Aorta (tissue), 5 donors: ENCODE measurements around the gene TAF1B. TPM values are rescaled to one million over a fixed set of nuclear protein-coding genes. Genes with fewer than 3 reads are reported as not detected.
A peak's percentile ranks its signal among the peaks of the same experiment; 100 is the strongest.

Experiments used
- ATAC-seq: fragments of 200-7000 bp; cut with Tn5 transposase; one replicate; pipeline ENCODE4 v1.9.1; 2022; ENCODE audit warnings: moderate library complexity; ENCODE audit not compliant: low FRiP score
- DNase-seq, 2 donors: peaks; one replicate each; pipeline ENCODE4 v3.0.0-alpha.2; 2020
- H3K27ac ChIP-seq, 2 donors: one replicate each; pipeline ENCODE4 v1.5.1; 2013; ENCODE audit warnings: low read length in 2 of 2, mild to moderate bottlenecking in 2 of 2, moderate library complexity in 2 of 2, control low read depth in 1 of 2, inconsistent platforms in 1 of 2, low read depth in 1 of 2
- H3K27me3 ChIP-seq, 2 donors: one replicate each; pipeline ENCODE4 v1.6.1; 2013; ENCODE audit warnings: control low read depth in 1 of 2, low read length in 1 of 2, mild to moderate bottlenecking in 1 of 2, moderate library complexity in 1 of 2; ENCODE audit not compliant: insufficient read depth in 2 of 2, control insufficient read depth in 1 of 2
- H3K36me3 ChIP-seq, 2 donors: one replicate each; pipeline ENCODE4 v1.6.1; 2013; ENCODE audit warnings: control low read depth in 1 of 2, low read length in 1 of 2, mild to moderate bottlenecking in 1 of 2; ENCODE audit not compliant: insufficient read depth in 2 of 2, control insufficient read depth in 1 of 2
- H3K4me1 ChIP-seq, 2 donors: one replicate each; pipeline ENCODE4 v1.6.1; 2013; ENCODE audit warnings: low read length in 2 of 2, control low read depth in 1 of 2, mild to moderate bottlenecking in 1 of 2, moderate library complexity in 1 of 2; ENCODE audit not compliant: insufficient read depth in 2 of 2, control insufficient read depth in 1 of 2
- H3K4me3 ChIP-seq, 2 donors: one replicate each; pipeline ENCODE4 v1.5.1; 2013; ENCODE audit warnings: low read length in 2 of 2, control low read depth in 1 of 2, mild to moderate bottlenecking in 1 of 2
- H3K9me3 ChIP-seq: one replicate; pipeline ENCODE4 v1.6.1; 2013; ENCODE audit warnings: mild to moderate bottlenecking, low read length; ENCODE audit not compliant: control insufficient read depth
- WGBS, 2 donors: extraction: QIAGEN DNeasy Blood & Tissue Kit; methylation state at CpG; one replicate each; pipeline ENCODE4 v1.1.7; 2013; 5-methylcytosine and 5-hydroxymethylcytosine counted together
- intact Hi-C, 2 donors: fragments of 100-400 bp; cut with DNase I; formaldehyde crosslinking; loops; one replicate each; pipeline versions ENCODE4 v1.14.2 to v1.15.0; 2022
- polyA plus RNA-seq, 2 donors: library from polyadenylated mRNA; stranded (reverse); fragments of 200-250 nt; gene quantifications; one replicate each; pipeline ENCODE4 v1.2.3, GENCODE V29; 2013
- total RNA-seq, 2 donors: library from RNA; stranded (reverse); fragmentation: NEBNext Ultra II Directional; extraction: Animal tissue kit (Norgen Biotek cat#: 25700); gene quantifications; one replicate each; pipeline ENCODE4 v1.2.1, GENCODE V29; 2021
- donor health status: healthy with polysubstance abuse.
- donor health status: Bipolar disorder and iron deficiency.
- donor health status: DM: no; HTN: no; CAD: no.
- donor health status: DM: no; HTN: no; CAD: no.
- donor health status: DM: yes; HTN: yes; CAD: no.

TAF1B gene
- total and polyA plus RNA-seq, 4 donors: 2.8 to 21.9 (median 12.8) TPM

DNA sequence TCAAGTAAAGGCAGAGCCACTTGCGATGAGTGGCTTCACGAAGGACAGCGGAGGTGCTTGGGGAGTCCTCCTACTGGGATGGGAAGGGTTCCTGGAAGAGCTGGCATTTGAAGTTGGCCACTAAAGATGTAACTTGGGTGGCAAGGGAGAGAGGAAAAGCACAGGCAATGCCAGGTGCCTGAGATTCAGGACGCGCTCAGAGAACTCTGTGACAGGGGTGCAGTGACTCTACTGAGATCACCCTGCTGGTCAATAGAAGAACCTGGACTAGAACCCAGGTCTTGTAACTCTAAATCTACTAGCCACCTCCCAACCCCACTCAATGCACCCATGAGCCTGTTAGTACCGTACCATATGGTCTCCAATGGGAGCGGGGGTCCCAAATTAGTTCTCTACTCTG, 102.8 kb downstream of the TAF1B start:
- H3K36me3 ChIP-seq: no peaks in the 10 kb centered on the region
- 77 to 80% methylated on average over 7 of the region's 7 CpGs for WGBS, 2 donors
- H3K27me3 ChIP-seq: no peaks in the 10 kb centered on the region
- no peak overlapping the region for H3K4me3 ChIP-seq
- no peaks in the 10 kb centered on the region for H3K4me1 ChIP-seq
- intact Hi-C loops: no loop called here
- H3K27ac ChIP-seq: no peak overlapping the region
- no peaks in the 10 kb centered on the region for H3K9me3 ChIP-seq
- no peak for ATAC-seq
- DNase-seq: no peak

DNA sequence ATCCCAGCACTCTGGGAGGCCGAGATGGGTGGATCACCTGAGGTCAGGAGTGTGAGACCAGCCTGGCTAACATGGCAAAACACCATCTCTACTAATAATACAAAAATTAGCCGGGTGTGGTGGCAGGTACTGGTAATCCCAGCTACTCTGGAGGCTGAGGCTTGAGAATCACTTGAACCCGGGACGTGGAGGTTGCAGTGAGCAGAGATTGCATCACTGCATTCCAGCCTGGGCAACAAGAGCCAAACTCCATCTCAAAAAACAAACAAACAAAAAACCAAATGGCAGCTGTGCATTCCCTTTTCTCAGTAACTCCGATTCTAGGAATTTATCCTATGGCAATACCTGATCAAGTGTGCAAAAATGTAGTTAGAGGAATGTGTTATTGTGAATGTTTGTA, 103.5 kb downstream of the TAF1B start:
- H3K4me1 ChIP-seq: no peaks in the 10 kb centered on the region
- H3K27me3 ChIP-seq: no peaks in the 10 kb centered on the region
- no peaks in the 10 kb centered on the region for H3K36me3 ChIP-seq
- no peak overlapping the region for H3K4me3 ChIP-seq
- no peak overlapping the region for H3K27ac ChIP-seq
- 77 to 80% methylated on average over 5 of the region's 5 CpGs for WGBS, 2 donors
- intact Hi-C loops: no loop called here
- H3K9me3 ChIP-seq: no peaks in the 10 kb centered on the region
- DNase-seq: no peak
- ATAC-seq: no peak

DNA sequence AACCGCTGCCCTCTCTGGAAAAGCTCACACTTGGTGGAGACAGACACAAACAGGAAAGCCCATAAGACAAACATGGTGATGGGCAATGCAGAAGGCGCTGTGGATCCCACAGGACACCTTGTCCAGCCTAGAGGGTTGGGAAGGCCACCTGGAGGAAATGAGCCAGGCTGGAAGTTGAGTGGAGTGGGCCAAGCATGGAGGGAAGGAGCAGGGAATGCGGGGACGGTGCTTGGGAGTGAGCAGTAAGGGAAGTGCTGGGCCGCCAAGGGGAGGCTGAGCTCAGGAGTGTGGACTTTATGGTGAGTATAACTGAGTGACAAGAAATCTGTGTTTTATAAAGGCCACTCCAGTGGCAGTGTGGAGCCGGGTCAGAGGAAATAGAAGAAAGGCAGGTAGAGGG, 105.4 kb downstream of the TAF1B start:
- ATAC-seq (no peak), DNase-seq (no peak)
- intact Hi-C loops: no loop called here
- WGBS, 2 donors: 80 to 99% methylated on average over 5 to 6 of the region's 6 CpGs
- Histone ChIP-seq H3K4me3 (no peak overlapping the region), H3K9me3 (no peaks in the 10 kb centered on the region), H3K27me3 (no peaks in the 10 kb centered on the region), H3K36me3 (no peaks in the 10 kb centered on the region), H3K27ac (no peak overlapping the region), H3K4me1 (no peaks in the 10 kb centered on the region)

DNA sequence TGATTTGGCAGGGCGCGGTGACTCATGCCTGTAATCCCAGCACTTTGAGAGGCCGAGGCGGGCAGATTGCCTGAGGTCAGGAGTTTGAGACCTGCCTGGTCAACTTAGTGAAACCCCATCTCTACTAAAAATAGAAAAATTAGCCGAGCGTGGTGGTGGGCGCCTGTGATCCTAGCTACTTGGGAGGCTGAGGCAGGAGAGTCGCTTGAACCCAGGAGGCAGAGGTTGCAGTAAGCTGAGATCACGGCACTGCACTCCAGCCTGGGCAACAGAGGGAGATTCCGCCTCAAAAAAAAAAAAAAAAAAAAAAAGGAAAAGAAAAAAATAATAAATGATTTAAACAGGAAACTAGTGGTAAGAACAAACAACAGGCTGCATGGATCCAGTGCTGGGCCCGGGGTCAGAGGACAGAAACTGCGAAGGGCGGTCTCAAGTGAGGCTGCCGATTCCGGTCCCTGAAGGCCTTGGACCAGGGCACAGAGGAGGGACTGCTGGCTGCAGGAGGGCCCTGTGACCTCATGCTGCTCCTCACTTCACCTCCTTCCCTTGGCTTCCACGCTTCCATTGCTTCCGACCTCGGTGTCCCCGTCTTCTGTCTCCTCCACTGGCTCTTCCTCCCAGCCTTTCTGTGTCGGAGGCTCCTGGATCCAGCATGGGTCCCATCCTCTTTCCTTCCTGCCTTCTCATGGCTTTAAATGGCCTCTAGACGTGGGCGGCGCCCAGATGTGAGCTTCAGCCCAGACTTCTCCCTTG, 106.1 kb downstream of the TAF1B start:
- ATAC-seq (no peak), DNase-seq (no peak)
- H3K27me3 ChIP-seq: no peaks in the 10 kb centered on the region
- intact Hi-C loops: no loop called here
- no peaks in the 10 kb centered on the region for H3K9me3 ChIP-seq
- no peaks in the 10 kb centered on the region for H3K36me3 ChIP-seq
- 96 to 97% methylated on average over 22 to 23 of the region's 23 CpGs for WGBS, 2 donors
- H3K4me3 ChIP-seq: no peak overlapping the region
- H3K4me1 ChIP-seq: no peaks in the 10 kb centered on the region
- H3K27ac ChIP-seq: no peak overlapping the region

DNA sequence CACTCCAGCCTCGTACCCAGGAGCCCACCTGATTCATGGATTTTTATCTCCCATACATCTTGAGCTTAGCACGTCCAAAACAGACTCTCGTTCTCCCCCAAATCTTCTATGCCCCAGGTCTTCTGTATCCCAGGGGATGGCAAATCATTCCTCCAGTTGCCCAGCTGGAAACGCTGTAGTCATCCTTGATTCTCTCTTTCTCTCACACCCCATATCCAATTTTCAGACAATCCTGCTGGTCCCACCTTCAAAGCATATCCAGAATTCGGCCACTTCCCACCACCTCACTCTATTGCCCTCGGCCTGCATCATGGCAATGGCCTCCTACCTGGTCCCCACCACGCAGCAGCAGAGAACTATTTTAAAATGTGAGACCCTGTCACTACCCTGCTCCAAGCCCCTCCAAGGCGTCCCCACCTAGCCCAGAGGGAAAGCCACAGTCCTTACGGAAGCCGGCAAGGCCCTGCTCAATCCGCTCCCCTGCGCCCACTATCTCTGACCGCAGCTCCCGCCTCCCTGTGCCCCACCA, 106.8 kb downstream of the TAF1B start:
- no peaks in the 10 kb centered on the region for H3K36me3 ChIP-seq
- no peaks in the 10 kb centered on the region for H3K27me3 ChIP-seq
- no peak overlapping the region for H3K27ac ChIP-seq
- intact Hi-C loops: loop anchor here in 1 of 2 donors (5.0 kb wide), 1 partner anchor 108 kb away; the partner anchor contains the start of gene TAF1B
- ATAC-seq (no peak), DNase-seq (peak in 1 of 2 donors; percentile 52)
- H3K9me3 ChIP-seq: no peaks in the 10 kb centered on the region
- no peaks in the 10 kb centered on the region for H3K4me1 ChIP-seq
- no peak overlapping the region for H3K4me3 ChIP-seq
- 96% methylated on average over 14 of the region's 14 CpGs for WGBS, 2 donors

DNA sequence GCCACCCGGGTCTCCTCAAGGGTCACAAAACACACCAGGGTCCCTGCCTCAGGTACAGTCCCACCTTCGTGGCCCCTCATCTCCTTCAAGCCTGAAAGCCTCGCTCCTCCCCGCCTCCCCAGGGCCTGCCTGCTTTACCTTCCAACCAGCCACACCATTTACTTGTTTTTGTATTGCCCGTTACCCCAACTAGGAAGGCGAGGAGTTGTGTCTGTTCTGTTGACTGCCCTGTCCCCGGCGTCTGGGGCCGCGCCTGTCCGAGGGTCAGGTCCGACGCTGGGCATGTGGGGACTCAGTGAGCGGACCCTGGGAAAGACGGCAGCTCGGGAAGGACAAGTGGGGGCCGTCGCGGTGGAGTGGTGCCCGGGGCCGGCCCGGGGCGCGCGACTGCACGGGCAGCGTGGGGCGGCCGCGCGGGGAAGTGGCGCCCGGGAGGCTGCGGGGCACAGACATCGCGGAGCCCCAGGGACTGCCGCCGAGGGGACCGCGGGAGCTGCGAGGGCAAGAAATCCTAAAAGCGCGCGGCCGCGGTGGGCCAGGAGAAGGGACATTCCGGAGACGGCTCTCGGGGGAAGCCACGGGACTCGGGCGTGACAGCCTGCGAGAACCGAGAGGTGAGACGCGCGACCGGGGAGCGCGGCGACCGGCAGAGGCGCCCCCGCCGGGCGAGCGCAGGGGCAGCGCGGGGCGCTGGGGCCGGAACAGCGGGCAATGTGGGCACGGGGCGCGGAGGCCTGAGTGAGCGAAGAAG, 107.4 kb downstream of the TAF1B start:
- Histone ChIP-seq H3K9me3 (no peaks in the 10 kb centered on the region), H3K4me1 (no peaks in the 10 kb centered on the region), H3K36me3 (no peaks in the 10 kb centered on the region), H3K27me3 (no peaks in the 10 kb centered on the region), H3K4me3 (peak overlapping the region; percentile 62 to 86), H3K27ac (no peak overlapping the region)
- WGBS, 2 donors: 7 to 9% methylated on average over 68 to 76 of the region's 76 CpGs
- ATAC-seq (peak; percentile 8), DNase-seq (peak in 1 of 2 donors; percentile 89)
- intact Hi-C loops: loop anchor here in 1 of 2 donors (5.0 kb wide), 1 partner anchor 108 kb away; the partner anchor contains the start of gene TAF1B

DNA sequence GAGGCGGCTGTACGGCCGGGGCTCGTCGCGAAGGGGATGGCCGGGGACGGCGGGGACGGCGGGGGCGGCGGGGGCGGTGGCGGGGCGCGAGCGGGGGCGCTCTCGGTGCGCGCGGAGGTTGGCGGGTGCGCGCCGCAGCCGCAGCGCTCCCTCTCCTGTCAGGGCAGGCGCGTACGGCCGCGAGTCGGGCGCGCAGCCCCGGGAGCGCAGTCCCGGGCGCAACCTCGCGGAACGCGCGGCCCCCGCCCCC, 107.9 kb downstream of the TAF1B start:
- no peak for ATAC-seq
- Histone ChIP-seq H3K27ac (no peak overlapping the region), H3K36me3 (no peaks in the 10 kb centered on the region), H3K27me3 (no peaks in the 10 kb centered on the region), H3K9me3 (no peaks in the 10 kb centered on the region), H3K4me3 (peak overlapping the region; percentile 62 to 86), H3K4me1 (no peaks in the 10 kb centered on the region)
- intact Hi-C loops: loop anchor here in 1 of 2 donors (5.0 kb wide), 1 partner anchor 109 kb away; the partner anchor contains the start of gene TAF1B
- WGBS, 2 donors: 0 to 1% methylated on average over 9 to 47 of the region's 47 CpGs
- no peak for DNase-seq

DNA sequence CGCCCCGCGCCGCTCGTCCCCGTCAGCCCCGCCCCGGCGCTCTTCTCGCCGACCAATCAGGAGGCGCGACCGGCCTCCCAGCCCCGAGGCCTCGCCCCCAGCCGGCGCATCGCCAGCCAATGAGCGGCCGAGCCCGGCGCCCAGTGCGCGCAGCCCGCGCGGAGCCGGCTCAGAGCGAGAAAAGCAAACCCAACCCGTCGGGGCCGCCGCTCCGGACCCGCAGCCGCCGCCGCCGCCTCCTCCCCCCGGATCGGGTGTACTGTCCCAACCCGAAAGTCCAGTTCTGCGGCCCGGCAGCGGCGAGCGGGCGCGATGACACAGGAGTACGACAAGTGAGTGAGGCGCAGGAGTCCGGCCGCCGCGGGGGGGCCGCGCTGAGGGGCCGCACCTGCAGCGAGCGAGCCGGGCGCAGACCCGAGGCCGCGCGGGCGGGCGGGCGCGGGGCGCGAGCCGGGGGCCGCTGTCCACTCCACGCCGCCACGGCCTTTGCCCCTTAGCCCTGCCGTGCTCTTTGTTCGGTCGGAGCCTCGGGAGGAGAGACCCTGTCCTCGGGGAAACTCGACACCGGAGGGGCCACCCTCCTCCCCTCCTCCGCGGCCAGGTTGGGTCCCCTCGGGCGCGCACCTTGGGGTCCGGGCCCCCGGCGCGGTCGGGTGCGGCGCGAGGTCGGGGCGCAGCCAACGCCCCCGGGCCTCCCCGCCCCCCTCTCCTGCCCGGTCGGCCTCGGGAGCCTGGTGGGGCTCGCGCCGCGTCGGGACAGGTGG, 108.4 kb downstream of the TAF1B start, which contains the start of gene GRHL1:
Gene GRHL1 (plus strand): TSS at position 172 of the 764 bp plus-strand sequence. CDS start 141 bp downstream, at position 313.
- no peak within 1 kb of the TSS for H3K27ac ChIP-seq

More for the DNA sequence above, 108.4 kb downstream of the TAF1B start, which contains the start of gene GRHL1:
- no peaks in the 10 kb centered on the region for H3K4me1 ChIP-seq
- no peaks in the 10 kb centered on the region for H3K9me3 ChIP-seq
- intact Hi-C loops: loop anchor here in 1 of 2 donors (5.0 kb wide), 1 partner anchor 109 kb away; the partner anchor contains the start of gene TAF1B
- peak; percentile 95 to 97 for DNase-seq
- ATAC-seq: peak; percentile 97
- peak within 1 kb of the TSS; percentile 62 to 91 for H3K4me3 ChIP-seq
- H3K36me3 ChIP-seq: no peaks in the 10 kb centered on the region
- 1% methylated on average over 69 to 111 of the region's 111 CpGs for WGBS, 2 donors
- H3K27me3 ChIP-seq: no peaks in the 10 kb centered on the region
